Left lobe of liver (tissue), 2 donors: ENCODE data around the gene LTBP1. TPM values are rescaled to one million over a fixed set of nuclear protein-coding genes. Genes with fewer than 3 reads are reported as not detected.

Experiments used
- ATAC-seq: fragments of 200-7000 bp; cut with Tn5 transposase; one replicate; pipeline ENCODE4 v1.9.1; 2020; ENCODE audit warnings: mild to moderate bottlenecking, moderate library complexity
- DNase-seq: peaks from one replicate; pipeline ENCODE4 v3.0.0-alpha.2; 2020; ENCODE audit warnings: low spot score
- total RNA-seq: library from RNA; stranded (reverse); gene quantifications from one replicate; pipeline ENCODE4 v1.2.1, GENCODE V29; 2021
- donor health status: DM: no; HTN: no; CAD: no; lungs with moderate emphysema.
- donor health status: DM: no; HTN: yes; CAD: no.

The LTBP1 gene
- total RNA-seq, 1 donor from 2014 or later, result 5.8 TPM

DNA sequence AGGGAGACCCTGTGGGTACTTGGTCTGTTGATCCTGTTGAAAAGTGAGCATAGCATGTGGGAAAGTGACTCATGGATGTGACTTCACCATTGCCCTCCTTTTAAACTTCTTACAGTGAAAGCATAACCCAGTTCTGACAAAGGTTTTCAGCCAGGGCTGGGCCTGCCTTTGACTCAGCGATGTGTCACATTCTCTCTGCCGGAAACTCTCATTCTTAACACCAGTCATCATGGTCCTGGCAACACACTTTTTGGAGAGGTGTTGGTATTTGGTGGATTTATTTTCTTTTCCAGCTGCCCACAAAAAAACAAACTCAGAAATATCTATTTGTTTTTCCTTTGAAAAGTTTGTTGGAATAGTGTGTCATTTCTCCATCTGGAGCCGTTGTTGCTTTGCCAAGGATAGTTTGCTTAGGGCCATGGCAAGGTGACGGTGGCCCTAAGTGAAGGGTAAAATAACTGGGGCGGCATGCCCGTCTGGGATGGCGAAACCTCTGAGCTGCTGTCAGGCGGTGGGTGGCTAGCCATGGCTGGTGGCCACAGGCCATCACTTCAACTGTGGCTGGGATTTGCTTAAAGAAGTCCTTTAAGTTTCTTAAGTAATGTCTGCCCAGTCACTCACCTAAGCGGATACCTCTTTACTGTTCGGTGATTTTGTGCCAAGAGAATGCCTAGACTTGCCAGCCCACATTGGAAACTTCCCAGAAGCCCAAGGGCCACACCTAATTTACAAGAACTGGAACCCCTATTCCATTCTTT is 123.3 kb downstream of the LTBP1 start:
- DNase-seq (peak; percentile 78), ATAC-seq (peak; percentile 91)

DNA sequence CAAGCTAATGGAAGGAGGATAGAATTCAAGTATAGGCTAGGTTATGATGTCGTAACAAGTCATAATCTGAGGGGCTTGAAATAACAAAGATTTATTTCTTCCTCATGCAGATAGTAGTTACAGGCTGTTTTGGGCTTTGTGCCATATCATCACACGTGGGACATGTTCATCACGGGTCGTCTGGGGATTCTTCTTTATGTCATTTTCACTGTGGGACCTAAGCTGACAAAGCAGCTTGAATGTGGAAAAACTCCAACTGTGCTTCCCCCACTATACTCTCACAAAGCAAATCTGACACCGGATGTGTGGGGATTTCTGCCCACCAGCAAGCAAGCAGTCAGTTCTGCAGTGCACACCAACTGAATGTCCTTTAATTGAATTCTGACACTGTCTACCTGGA is 124.8 kb downstream of the LTBP1 start:
- DNase-seq (no peak), ATAC-seq (no peak)

DNA sequence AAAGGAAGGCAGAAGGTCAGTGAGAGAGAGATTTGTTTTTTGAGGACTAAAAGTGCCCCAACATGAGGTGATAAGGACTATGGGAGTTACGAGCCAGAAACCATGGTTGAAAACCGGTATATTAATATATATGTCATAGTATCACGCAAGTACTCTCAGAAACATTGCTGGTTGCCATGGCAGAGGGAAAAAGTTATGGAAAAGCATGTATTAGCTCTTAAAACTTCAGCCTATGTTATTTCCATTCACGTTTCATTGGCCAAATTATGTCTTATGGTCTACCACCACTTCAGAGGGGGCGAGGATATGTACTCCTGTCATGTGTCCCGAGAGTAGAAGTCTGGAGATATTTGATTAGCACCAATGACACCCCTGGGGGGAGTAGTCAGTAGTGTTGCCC is 125.9 kb downstream of the LTBP1 start:
- DNase-seq, result no peak
- no peak for ATAC-seq

DNA sequence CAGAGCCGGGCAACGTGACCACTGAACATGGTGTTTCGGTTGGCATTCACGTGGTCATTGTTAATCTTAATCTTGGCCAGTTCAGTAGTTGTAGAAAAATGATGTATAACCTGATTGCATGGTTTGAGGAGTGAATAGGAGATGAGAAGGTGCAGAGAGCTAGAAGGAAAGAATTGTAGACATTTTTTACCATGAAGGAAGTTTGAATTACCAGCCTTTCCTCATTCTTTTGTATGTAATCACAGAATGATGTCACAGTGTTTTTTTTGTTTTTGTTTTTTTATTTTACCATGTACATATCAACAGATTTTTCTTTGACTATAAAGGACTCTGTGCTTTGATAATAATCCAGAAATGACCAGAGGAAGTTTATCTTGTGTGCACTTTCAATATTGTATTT is 126.3 kb downstream of the LTBP1 start:
- no peak for ATAC-seq
- DNase-seq, result no peak

DNA sequence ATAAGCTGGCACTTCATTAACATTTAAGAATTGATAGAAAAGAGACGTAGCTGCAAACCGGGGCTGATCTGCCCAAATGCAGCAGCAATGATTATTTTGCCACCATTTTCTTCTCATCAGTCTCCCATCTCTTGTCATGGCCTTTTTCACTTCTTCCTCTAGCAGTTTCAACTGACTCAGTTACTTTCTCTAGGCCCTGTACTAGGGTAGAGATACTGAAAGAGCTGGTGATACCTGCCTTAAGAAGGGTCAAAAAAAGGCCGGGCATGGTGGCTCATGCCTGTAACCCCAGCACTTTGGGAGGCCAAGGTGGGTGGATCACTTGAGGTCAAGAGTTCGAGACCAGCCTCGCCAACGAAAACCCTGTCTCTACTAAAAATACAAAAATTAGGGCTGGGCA is 127.4 kb downstream of the LTBP1 start:
- ATAC-seq, result no peak
- DNase-seq, result no peak

DNA sequence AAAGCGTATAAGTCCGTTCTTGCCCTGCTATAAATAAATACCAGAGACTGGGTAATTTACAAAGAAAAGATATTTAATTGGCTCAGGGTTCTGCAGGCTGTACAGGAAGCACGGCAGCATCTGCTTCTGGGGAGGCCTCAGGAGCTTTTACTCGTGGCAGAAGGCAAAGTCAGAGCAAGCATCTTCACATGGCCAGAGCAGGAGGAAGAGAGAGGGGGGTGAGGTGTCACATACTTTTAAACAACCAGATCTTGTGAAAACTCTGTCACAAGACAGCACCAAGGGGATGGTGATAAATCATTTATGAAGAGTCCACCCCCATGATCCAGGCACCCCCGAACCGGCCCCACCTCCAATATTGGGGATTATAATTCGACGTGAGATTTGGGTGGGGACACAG is 130.6 kb downstream of the LTBP1 start:
- ATAC-seq, result no peak

DNA sequence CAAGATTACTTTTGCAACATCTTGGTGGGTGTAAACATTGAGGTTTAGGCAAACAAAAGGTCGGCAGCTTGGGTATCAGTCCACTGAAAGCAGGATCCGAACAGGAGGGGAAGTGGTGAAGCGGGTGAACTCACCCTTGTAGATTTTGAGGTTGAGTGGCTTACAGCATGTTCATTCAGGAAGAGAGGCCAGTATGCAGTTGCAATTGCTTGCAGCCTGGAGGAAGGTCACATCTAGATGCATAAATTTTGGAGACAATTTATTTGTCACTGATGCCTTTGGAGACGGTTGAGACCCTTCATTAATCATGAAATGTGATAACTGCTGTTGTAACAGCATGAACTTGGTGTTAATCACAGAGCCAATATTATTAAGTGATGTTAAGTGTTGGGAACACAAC is 131.1 kb downstream of the LTBP1 start:
- ATAC-seq (no peak), DNase-seq (no peak)

More for the DNA sequence above, 130.6 kb downstream of the LTBP1 start:
- no peak for DNase-seq

DNA sequence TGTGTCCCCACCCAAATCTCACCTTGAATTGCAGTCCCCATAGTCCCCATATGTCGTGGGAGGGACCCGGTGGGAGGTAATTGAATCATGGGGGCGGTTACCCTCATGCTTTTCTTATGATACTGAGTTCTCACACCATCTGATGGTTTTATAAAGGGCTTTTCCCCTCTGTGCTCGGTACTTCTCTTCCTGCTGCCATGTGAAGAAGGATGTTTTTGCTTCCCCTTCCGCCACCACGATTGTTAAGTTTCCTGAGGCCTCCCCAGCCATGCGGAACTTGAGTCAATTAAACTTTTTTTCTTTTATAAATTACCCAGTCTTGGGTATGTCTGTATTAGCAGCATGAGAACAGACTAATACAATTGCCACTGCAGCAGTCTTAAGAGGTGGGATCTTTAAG is 134.9 kb downstream of the LTBP1 start:
- DNase-seq, result no peak
- no peak for ATAC-seq

DNA sequence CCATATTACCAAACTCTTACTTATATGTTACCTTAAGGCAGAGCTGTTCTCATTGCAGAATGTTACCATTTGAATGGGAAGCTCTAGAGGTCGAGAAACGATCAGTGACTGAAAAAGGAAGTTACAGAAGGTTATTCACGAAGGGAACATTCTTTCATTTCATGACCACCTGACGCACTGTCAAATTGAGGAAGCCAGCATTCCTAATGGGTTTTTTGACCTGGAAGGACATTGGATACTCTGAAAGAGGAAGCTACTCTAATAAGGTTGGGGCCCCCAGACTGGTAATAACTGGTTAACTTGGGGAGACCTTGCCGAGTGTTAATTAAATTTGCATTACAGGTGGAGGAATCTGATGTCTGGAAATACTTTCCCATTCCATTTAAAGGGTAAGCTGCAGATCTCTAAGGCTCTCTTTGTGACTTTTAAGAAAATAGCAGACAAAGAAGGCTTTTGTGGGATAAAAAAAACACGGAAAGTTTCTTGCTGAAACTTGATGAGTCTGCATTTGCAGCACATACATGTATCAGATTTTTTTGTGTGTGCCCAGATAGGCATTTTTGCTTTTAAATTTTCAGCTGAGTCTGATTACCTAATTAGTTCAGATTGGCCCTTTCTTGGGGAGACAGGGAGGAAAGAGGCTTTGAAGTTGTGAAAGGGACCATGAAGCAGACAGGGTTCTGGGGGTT is 137.1 kb downstream of the LTBP1 start:
- ATAC-seq, result no peak
- no peak for DNase-seq

DNA sequence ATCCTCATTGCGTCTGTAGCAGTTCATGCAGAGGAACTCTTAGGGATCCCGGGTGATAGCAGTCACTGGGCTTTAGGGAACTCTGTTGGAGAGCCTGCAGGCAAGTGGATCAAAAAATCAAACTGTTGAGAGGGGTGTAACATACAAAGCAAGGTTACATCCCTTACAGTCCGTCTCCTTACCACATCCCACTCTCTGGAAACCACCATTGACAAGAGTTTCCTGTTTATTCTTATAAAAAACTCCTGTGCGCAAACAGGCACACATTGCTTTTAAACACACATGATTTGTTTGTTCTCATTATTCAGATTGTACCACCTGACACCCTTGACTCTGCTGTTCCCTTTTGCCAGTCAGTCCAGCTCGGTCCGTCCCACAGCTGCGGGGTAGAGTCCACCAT is 137.7 kb downstream of the LTBP1 start:
- ATAC-seq (no peak), DNase-seq (no peak)

DNA sequence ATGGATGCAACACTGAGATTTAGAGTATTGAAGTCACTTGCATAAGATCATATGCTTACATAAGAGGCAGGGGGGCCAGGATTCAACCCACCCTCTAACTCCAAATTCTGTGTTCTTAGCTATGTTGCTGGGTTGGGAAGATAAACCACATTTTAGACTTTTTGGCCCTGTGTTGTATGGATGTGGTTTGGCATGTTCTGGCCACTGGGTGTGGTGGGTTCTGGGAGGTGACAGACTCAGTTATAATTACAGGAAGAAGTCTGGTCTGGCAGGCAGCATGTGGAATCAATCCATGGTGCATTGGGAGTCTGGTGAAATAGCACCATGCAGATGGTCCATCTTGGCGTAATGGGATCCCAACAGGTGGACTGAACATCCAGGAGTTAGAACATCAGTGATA is 138.9 kb downstream of the LTBP1 start:
- DNase-seq (no peak), ATAC-seq (no peak)

DNA sequence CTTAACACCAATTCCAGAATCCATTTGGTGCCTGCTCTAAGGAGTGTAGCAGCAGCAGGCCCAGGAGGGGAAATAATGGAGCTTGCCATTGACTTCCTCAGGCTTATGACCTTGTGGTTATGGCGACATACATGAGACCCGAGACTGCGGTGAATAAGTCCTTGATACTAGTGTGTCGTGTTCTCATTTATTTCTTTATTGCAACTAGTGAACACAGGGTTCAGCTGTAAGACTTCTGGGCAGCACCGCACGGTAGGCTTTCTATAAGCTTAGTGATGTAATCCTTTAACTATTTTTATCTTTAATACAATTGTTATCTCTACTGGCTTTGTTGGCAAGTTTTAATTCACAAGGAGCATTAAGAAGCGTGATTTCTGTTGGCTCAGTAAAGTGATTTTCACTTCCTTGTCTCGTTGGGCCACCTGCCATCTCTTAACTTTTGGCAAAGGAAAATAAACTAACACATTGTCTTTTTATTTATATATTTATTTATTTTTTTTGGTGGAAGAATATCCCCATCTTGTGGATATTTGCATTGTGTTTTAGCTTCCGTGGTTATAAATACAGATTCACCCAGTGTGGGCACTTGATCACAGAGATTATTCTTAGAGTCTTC is 139.8 kb downstream of the LTBP1 start:
- ATAC-seq, result peak; percentile 53
- DNase-seq, result no peak

DNA sequence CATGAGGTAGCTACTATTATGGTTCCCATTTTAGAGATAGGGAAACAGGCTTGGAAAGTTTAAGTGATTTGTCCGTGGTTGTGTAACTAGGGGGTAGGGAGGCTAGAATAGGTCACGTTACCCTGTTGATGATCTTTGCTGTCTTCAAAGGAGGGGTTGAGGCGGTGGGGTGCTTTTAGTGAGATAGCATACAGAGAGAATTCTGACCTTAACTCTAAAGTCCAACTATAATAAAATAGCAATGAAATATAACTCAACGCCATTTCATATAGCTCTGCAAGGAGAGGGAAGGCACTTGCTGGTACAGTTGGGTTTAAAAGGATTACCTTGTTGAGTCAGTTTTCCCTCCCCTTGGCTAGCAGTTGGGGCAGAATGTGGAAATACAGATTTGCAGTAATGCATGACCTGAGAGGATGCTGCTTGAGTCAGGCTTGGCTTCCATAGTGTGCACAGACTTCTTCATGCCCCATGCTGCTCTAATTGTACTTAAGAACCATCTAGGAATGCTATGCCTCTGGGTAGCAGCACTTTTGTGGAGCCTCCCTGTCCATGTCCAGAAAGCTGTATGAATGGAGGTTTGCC is 143.9 kb downstream of the LTBP1 start:
- DNase-seq (no peak), ATAC-seq (no peak)

DNA sequence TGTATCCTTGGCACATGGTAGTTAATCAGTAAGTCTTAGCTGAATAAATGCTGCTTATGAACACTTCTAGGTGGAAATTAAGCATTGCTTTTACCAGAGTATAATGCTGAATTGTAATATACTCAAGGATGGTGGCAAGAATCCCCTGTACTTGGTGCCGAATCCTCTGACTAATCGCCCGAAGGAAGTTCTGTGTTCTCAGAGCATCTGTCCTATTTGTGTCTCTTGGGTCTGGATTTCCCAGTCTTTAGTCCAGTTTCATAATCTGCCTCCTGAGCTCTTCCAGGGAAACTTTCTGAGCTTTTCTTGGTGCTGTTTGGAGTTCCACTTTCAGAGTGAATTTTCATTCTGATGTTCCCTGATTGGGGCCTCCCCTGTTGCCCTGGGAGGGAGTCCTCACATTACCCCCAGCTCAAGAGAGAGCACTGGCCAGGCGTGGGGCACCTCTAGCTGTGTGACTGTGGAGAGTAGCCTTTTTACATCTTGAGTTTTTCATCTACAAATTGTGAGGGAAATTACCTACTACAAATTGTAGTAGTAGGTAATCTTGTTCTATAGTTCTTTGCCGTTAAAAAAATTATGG is 144.9 kb downstream of the LTBP1 start:
- DNase-seq (no peak), ATAC-seq (no peak)

DNA sequence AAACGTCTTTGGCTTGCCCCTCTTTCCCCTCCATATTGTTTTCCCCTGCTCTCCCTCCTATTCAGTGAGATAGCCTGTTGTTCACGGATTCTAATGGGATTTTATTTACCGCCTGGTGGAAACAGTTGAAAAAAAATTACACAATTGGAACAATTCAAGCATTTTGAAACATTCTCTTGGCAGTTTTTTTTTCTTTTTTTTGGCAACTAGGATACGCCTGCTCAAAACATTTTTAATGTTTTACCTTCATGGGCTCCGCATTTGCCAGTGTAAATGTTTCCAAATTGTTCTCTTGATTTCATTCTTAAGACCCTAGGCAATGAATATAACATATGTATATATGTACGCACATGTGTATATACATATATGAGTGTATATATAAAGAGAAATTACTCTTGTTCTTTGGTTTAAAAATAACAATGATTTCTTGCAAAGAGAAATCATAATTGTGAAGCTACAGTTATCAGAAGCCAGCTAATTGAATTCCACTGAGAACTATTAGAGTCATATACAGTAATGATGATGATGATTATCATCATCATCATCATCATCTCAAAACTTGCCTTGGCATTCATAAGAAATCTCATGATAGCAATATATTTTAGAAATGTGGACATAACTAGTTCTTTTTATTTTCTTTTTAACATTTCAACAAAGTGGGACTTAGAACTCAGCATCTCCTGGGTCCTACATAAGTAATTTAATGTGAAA is 146.7 kb downstream of the LTBP1 start:
- DNase-seq (no peak), ATAC-seq (peak; percentile 63)

DNA sequence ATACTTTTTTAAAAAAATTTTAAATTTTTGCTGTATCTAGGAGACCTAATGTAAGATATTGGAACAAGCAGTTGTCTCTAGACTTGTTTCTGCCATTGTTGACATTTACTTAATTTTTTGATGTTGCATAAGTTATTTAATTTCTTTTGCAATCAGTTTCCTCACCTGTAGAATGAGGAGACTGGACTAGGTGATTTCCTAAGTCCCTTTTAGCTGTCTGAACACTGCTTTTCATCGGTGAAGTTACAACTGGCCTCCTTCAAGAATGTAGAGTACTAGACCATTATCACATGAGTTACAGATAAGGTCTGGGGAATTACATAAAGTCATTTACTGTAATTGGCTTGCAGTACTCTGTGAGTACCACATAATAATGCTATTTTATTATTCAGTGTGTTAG is 147.6 kb downstream of the LTBP1 start:
- DNase-seq, result no peak
- peak; percentile 67 for ATAC-seq

DNA sequence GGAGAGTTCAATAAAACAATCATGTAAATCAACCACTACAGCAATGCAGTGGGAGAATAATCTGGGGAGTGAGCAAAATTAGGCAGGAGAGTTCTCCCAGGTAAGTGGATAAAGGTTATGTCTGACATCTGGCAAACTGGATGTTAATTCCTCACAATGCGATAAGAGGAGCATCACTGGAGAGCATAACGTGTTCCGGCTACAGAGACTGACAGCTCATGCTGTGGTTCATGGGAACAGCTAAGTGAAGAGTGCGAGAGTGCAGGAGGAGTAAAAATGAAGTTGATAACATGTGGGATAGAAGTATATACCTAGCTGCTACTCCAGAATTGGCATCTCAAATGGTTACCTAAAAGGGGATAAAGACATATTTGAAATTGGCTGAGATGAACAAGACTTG is 153.2 kb downstream of the LTBP1 start:
- ATAC-seq (no peak), DNase-seq (no peak)

DNA sequence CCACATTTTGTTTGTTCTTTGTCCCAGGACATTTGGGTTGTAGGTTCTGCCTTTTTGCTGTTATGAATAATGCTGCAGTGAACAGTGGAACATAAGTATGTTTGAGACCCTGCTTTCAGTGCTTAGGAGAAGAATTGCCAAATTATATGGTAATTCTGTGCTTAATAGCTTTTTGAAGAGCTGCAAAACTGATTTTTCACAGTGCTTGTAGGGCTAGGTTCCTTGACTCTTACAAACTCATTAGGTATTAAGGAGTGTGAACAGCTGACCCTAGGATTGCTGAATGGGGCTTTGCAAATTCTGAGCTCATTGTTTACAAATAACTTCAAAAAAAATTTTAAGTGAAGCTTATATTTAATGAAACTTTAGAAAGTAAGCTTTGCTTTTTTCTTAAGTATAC is 154.2 kb downstream of the LTBP1 start:
- ATAC-seq, result no peak

DNA sequence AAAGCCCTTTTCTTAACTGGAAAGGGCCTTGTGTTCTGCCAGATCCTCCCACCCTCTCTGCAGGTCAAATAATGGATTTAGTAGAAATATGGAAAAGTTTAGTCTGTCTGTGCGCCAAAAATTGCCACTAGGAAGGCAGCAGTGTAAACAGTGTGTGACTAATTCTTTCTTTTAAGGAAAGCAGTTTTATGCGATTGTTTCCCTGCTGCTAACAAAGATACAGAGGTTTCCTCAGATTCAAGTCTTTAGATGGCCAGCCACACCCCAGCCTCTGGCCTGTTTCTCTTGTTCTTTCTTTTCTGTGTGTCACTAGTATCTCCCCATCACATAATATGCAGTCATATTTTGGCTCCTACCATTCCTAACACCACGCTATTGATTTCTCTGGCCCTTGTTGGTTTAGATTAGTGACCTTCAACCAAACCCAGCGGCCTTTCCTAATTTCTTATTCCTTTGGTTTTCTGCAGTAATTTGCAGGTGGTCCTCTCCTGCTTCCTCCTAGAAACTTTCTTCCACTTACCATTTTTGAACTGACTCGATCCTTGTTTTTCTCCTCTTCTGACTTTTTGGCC is 157.4 kb downstream of the LTBP1 start:
- DNase-seq (no peak), ATAC-seq (peak; percentile 53)

More for the DNA sequence above, 154.2 kb downstream of the LTBP1 start:
- no peak for DNase-seq

DNA sequence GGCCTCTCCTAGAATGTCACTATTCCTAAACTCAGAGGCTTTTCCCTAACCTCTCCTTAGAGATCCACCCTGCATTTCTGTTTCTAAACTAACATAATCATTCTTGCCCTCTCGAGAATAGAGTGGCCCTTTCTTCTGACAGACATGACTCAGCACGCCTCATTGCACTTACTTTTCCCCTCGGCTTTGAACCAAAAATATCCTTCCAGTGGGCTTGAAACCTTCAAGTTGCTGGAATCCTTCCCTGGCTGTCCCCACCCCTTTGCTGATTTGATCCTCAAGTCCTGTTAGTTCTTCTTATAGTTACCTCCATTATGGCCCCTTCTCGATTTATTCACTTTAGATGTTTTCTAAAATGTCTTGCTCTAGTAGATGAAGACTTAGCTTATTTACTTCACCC is 158.0 kb downstream of the LTBP1 start:
- DNase-seq (no peak), ATAC-seq (no peak)
